Bronchial epithelial cell (primary cell): Measurements from ENCODE around the gene PYGO1. TPM values are rescaled to one million over a fixed set of nuclear protein-coding genes. Genes with fewer than 3 reads are reported as not detected.
A peak's percentile ranks its signal among the peaks of the same experiment; 100 is the strongest.

ENCODE experiments used
- DNase-seq: peaks from one replicate; pipeline ENCODE4 v3.0.0-alpha.2; 2010; ENCODE audit warnings: low read depth
- FAIRE-seq: peaks from 2 replicates; lab custom pipeline; 2011; peaks lifted over from hg19 to GRCh38; lab: Jason Lieb, UNC
- H3K27me3 ChIP-seq: 2 replicates; pipeline ENCODE4 v1.5.1; 2011; ENCODE audit warnings: low read length; ENCODE audit not compliant: control insufficient read depth, insufficient read depth
- H3K36me3 ChIP-seq: 2 replicates; pipeline ENCODE4 v1.5.1; 2011; ENCODE audit warnings: low read length; ENCODE audit not compliant: control insufficient read depth, insufficient read depth
- H3K4me3 ChIP-seq: 2 replicates; pipeline ENCODE4 v1.5.1; 2011; ENCODE audit warnings: mild to moderate bottlenecking, low read depth, low read length, control low read depth
- CTCF ChIP-seq: IDR thresholded peaks from 2 replicates; pipeline ENCODE4 v1.5.1; 2011; ENCODE audit warnings: mild to moderate bottlenecking, moderate library complexity, low read length, control low read depth, inconsistent platforms; ENCODE audit not compliant: insufficient read depth, severe bottlenecking
- total RNA-seq: library from RNA; depleted of rRNA; stranded (reverse); fragments of >200 nt; gene quantifications from 2 replicates; pipeline ENCODE4 v1.2.1, GENCODE V29; 2014

PYGO1 gene
- total RNA-seq, 1 donor from 2014 or later = 1.1 TPM

GRCh38 chr15:55549305-55549704, 38.8 kb downstream of the PYGO1 start:
- TF ChIP-seq CTCF = no peak
- no peak for FAIRE-seq
- Histone ChIP-seq H3K36me3 (no peaks in the 10 kb centered on the region), H3K27me3 (no peaks in the 10 kb centered on the region), H3K4me3 (no peak overlapping the region)
- peak; percentile 47 for DNase-seq

- DNase-seq (peak; percentile 37), FAIRE-seq (no peak)
- no peaks in the 10 kb centered on the region for H3K27me3 ChIP-seq
- H3K36me3 ChIP-seq = no peaks in the 10 kb centered on the region
- no peak for TF ChIP-seq CTCF
- no peak overlapping the region for H3K4me3 ChIP-seq
Observed at GRCh38 chr15:55546718-55547117, 41.4 kb downstream of the PYGO1 start.

- DNase-seq (no peak), FAIRE-seq (no peak)
- TF ChIP-seq CTCF = no peak
- Histone ChIP-seq H3K27me3 (no peaks in the 10 kb centered on the region), H3K36me3 (no peaks in the 10 kb centered on the region), H3K4me3 (no peak overlapping the region)
Observed at GRCh38 chr15:55535436-55535835, 52.7 kb downstream of the PYGO1 start.

GRCh38 chr15:55532944-55533343, 55.2 kb downstream of the PYGO1 start:
- FAIRE-seq (peak; percentile 36), DNase-seq (no peak)
- Histone ChIP-seq H3K27me3 (no peaks in the 10 kb centered on the region), H3K4me3 (no peak overlapping the region), H3K36me3 (no peaks in the 10 kb centered on the region)
- TF ChIP-seq CTCF = no peak

- H3K27me3 ChIP-seq = no peaks in the 10 kb centered on the region
- FAIRE-seq (no peak), DNase-seq (peak; percentile 71)
- no peak overlapping the region for H3K4me3 ChIP-seq
- no peak for TF ChIP-seq CTCF
- H3K36me3 ChIP-seq = no peaks in the 10 kb centered on the region
Observed at GRCh38 chr15:55530861-55531313, 57.3 kb downstream of the PYGO1 start.

- no peaks in the 10 kb centered on the region for H3K36me3 ChIP-seq
- no peak for FAIRE-seq
- DNase-seq = no peak
- no peak overlapping the region for H3K4me3 ChIP-seq
- TF ChIP-seq CTCF = no peak
- no peaks in the 10 kb centered on the region for H3K27me3 ChIP-seq
Observed at GRCh38 chr15:55528812-55529211, 59.3 kb downstream of the PYGO1 start.
